HG03280 (cell line): Measurements from ENCODE around the gene SLC6A3.

Experiments
- ATAC-seq: cut with Tn5 transposase; IDR thresholded peaks from one replicate; pipeline ENCODE4 v1.9.1; 2021; ENCODE audit warnings: mild to moderate bottlenecking, moderate library complexity; ENCODE audit not compliant: unreplicated experiment

SLC6A3 gene

GRCh38 chr5:1356873-1357787 lies 88.1 kb downstream of the SLC6A3 start:
- no peak for ATAC-seq

DNA sequence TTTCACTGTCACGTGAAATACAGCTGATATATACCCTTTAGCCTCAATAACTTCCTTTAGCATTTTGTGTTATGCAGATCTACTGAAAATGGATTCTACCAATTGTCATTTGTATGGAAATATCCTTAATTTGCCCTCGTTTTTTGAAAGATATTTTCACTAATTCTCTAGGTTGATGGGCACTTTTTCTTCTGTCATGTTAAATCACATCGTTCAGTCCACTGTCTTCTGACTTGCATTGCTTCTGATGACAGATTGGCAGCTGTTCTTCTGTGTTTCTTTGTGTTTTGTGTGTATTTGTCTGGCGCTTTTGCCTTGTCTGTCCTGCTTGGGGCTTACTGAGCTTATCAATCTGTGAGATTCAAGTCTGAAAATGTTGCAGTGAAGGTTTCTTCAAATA lies 90.7 kb downstream of the SLC6A3 start:
- ATAC-seq: no peak

DNA sequence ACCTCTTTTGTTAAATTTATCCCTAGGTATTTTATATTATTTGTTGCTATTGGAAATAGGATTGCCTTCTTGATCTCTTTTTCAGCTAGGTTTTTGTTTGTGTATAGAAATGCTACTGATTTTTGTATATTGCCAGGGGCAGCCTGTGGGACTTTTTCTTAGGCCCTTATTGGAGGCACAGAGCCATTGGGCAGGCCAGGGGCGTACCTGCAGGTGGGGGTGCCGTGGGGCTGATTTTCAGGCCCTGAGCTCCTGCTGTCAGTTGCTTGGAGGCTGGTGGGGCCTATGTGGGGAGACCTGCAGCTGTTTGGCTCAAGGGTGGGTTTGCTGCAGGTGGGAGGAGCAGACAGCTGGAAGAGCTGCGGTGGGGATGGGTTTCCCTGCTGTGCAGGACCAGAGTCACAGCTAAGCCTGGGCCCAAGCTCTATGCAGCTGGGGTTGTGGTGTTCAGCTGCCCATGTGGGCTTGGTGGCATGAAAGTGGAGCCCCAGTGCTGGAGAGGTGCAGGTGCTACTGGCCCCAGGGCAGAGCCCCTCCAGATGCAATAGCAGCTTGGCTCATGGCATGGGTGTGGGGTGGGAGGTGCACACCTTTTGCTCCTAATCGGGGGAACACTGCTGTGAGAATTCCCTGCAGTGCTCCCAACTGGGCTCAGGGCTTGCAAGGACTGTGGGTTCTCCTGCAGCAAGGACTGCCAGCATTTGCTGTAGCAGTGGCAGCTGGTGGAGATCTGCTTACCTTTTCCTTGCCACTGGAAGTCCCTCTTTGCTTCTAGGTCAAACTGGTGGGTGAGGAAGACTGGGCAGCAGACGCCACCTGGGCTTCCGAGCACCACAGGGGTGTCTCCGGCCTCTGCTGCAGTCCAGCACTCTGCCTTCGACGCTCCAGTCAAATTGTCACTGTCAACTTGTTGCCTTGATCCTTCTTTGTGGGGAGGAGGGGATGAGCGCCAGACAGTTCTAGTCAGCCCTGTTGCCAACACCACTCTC lies 92.7 kb downstream of the SLC6A3 start:
- no peak for ATAC-seq

- ATAC-seq: no peak
These were observed 94.1 kb downstream of the SLC6A3 start for GRCh38 chr5:1351156-1351555.

DNA sequence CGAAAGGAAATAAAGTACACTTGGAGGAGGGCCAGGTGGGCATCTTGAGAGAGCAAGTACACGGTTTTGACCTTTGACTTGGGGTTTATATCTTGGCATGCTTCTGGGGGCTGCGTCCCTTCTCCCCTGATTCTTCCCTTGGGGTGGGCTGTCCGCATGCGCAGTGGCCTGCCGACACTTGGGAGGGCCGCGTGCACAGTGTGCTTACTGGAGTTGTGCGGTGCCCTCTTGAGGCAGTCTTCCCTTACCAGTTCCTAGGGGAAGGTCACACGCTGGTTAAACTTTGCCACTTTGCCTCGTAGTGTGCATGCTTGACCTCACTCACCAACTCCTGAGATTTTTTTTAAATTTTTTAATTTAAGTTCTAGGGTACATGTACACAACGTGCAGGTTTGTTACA lies 96.0 kb downstream of the SLC6A3 start:
- ATAC-seq: no peak

DNA sequence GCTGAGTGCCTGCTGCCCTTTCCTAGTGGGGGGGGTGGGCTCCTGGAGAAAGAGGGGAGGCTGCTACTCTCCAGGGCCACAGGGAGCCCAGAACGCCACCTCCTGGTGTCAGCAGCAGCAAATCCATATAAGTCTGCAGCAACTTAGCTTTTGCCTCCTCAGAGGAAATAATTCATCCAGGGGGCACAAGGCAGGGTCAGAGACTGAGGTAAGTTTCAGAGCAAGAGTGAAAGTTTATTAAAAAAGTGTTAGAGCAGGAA lies 96.3 kb downstream of the SLC6A3 start:
- ATAC-seq: no peak

DNA sequence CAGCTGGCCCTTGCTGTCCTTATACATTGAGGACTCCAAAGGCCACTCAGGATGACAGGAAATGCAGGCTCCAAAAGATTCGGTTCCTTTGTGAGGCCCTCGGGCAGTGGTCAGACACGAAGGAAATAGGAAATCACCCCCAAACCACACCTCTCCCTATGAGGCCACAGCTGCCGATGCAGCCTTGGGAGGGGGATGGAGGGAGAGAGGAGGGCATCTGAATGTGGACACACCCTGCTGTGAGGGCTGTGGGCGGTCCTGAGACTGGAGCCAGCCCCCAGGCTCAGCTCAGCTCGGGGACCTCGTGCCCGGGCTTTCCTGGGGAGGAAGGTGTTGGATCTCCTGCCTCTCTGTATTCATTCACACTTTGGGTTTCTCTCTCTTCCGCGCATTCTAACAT lies 97.7 kb downstream of the SLC6A3 start:
- ATAC-seq: no peak

DNA sequence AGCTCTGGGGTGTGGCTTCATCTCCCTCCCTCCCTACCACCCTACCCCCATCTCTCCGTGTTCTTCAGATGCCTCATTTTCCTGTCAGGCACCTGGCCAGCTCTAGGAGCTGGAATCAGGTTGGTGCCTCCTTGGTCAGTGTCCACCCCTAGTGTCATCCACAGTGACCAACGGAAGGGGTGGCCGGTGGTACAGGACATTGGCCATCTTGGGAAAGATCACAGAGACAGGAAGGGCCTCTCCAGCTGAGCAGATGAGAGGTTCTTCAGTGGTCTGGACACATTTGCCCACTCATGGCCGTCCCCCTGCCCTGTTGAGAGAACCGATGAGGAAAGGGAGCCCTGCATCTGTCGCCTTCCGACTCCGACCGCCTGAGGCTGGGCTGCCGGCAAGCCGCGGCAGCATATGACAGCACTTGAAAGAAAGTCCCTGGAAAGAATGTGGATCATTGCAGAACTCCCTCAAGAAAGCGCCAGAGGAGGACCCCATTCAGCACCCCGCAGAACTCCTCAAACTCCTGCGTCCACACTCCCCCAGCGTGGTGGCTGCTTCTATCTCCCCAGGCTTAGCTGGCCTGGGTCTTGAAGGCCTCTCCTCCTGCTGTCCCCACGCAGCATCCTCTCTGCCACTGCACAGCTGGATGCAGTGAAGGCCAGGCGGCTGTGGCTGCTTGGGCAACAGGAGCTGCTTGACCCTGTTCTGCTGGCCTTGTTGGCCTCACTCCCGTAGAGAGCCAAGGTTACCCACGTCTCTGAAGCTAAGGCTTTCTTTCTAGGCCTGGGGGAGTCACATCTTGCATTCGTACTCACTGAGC lies 98.4 kb downstream of the SLC6A3 start:
- no peak for ATAC-seq

DNA sequence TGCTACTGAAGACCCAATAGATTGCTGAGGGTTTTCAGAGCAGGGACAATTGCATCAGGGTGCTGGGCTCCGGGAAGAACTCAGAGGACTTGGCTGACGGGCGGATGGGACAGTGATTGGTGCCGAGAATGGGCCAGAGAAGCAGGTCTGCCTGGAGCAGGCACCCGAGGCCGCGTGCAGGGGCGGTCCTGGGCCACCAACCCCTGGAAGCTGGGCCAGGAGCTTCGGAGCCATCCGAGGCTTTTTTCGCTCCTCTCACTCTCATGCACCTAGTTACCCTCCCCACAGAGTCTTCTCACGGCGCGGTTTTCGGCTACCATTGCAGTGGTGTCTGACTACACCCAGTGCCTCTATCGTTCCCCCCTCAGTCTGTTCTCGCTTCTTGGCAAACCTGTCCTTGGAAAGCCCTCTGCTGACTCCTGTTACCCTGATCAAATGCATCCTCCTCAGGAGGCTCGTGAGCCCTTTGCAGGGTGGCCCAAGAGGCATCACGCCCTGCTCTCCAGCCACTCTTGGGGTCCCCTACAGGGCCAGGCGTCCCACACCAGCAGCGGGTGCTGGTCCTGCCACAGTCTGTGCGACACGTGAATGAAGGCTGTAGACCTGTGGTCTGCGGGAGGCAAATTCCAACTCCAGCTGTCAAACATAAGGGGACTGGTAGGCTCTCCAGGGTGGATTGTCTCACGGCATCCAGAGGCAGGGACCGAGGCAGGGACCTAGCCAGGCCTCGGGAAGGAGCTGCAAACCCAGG lies 99.2 kb downstream of the SLC6A3 start:
- no peak for ATAC-seq

DNA sequence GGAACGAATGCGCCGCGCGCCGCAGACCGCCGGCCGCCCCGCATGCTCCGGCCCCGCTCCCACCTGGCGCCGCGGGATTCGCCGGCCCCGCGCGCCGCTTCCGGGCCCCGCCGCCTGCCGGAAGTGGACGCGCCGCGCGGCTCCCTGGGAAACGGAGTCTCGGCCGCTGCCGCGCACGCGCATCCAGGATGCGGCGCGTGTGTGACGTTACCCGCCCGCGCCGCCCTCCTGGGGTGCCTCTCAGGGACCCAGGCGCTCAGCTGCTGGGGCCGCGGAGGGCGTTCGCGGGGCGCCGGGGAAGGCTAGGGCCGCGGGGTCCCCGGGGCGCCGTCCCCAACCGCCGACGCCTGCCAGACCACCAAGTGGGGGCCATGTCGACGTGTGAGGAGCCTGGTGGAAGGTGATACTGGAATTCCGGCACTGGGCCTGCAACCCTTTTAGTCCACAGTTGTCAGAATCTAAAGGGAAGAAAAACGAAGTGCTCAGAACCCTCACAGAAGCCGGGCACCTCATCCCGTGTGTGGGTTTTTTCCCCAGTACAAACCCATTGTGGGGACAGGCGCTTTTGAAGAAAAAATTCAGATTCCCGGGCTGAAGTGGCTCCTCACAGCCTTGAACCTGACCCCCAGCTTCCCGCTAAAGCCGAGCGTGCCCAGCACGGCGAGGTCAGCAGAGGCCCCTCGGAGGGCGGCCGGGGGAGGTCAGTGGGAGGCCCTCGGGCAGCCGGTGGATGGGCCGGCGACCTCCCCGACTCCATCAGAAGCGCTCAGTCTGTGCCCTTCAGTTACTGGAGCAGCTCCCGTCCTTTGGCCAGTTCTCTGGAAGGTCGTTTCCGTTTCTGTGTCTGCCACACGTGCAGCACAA lies 100.0 kb downstream of the SLC6A3 start, which contains the start of gene CLPTM1L:
TSS of gene CLPTM1L (minus strand) at position 125 of the 864 bp plus-strand sequence. CDS start 258 bp downstream, outside the sequence.
- peak; percentile 79 for ATAC-seq

GRCh38 chr5:1343931-1344901 lies 101.0 kb downstream of the SLC6A3 start:
- peak; percentile 3 for ATAC-seq

- ATAC-seq: no peak
These were observed 101.9 kb downstream of the SLC6A3 start for GRCh38 chr5:1343315-1343751.
